Fibroblast of mammary gland (primary cell): Measurements from ENCODE around the gene PHAF1.

Experiments
- DNase-seq: peaks from one replicate; pipeline ENCODE4 v3.0.0-alpha.2; 2010; ENCODE audit warnings: low read depth
- H3K4me3 ChIP-seq: 2 replicates; pipeline ENCODE4 v1.5.1; 2011; ENCODE audit warnings: low read depth, mild to moderate bottlenecking, low read length, moderate library complexity; ENCODE audit not compliant: control insufficient read depth
- TF ChIP-seq, protein P1 (sequence below): conservative IDR thresholded peaks from 2 replicates; pipeline ENCODE4 v1.5.1; 2011; ENCODE audit warnings: low read depth, low read length, inconsistent platforms; ENCODE audit not compliant: control insufficient read depth, insufficient read depth

PHAF1 gene

GRCh38 chr16:67190041-67190440, 80.3 kb downstream of the PHAF1 start, which contains the start of gene EXOC3L1:
Gene EXOC3L1, minus strand, starts transcription at chr16:67190136. Its CDS starts 460 bp downstream, at chr16:67189676.
- DNase-seq, result no peak
- TF ChIP-seq, protein P1, sequence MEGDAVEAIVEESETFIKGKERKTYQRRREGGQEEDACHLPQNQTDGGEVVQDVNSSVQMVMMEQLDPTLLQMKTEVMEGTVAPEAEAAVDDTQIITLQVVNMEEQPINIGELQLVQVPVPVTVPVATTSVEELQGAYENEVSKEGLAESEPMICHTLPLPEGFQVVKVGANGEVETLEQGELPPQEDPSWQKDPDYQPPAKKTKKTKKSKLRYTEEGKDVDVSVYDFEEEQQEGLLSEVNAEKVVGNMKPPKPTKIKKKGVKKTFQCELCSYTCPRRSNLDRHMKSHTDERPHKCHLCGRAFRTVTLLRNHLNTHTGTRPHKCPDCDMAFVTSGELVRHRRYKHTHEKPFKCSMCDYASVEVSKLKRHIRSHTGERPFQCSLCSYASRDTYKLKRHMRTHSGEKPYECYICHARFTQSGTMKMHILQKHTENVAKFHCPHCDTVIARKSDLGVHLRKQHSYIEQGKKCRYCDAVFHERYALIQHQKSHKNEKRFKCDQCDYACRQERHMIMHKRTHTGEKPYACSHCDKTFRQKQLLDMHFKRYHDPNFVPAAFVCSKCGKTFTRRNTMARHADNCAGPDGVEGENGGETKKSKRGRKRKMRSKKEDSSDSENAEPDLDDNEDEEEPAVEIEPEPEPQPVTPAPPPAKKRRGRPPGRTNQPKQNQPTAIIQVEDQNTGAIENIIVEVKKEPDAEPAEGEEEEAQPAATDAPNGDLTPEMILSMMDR, result no peak
- H3K4me3 ChIP-seq, result no peak within 1 kb of the TSS

GRCh38 chr16:67190448-67191399, 81.0 kb downstream of the PHAF1 start:
- DNase-seq, result no peak
- TF ChIP-seq, protein P1, result no peak
- H3K4me3 ChIP-seq, result no peak overlapping the region

DNA sequence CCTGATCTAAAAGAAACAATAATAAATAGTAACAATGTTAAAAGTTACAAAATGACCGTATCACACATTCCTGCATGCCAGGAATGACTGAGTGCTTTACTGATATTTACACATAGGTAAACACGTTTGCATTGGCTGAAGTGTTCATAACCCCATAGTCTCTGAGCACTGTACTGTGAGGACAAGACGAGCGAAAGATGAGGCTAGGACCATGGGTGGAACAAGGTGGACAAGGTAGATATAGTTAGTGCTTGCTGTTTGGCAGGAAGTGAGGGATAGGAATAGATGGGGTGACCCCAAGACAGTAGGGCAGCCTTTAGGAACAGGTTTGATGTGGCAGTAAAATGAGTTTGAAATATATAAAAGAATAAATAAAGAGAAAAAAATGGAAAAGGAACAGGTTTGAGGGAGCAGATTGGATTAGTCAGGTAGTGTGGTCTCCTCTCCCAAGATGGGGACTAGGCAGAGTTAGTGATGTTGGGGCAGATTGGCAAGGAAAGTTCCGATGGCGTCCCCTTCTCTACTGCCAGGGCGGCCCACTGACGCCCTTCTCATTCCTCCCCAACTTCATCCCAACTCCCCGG, 81.8 kb downstream of the PHAF1 start:
- TF ChIP-seq, protein P1, result no peak
- H3K4me3 ChIP-seq, result peak overlapping the region; percentile 40
- no peak for DNase-seq

DNA sequence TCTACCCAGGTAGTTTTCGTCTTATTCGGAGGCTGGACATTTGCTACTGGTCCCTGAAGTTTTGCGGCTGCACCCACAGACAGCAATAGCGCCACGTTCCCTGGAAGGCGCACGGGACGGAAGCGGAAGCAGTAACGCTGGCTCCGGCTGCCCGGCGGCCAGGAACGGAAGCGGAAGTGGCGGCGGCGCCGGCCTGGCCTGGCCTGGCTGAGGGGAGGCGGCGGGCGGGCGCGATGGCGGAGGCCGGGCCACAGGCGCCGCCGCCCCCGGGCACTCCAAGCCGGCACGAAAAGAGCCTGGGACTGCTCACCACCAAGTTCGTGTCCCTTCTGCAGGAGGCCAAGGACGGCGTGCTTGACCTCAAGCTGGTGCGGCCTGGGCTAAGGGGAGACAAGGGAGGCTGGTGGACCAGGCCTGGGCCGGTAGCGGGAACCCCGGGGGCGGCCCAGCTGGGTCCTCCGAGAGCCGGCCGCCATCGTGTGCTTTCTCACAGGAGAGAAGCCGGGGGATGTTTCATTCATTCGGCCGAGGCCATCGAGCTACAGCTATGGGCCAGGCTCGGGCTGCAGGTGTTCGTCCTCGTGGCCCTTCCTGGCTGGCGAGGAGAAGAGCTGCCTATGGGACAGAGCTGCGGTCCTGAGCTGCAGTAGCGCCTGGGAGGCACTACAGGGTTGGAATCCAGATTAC, 82.4 kb downstream of the PHAF1 start, which contains the start of gene E2F4:
TSS of gene E2F4 (plus strand) at position 161 of the 687 bp plus-strand sequence. CDS start at position 234, 73 bp downstream.
- DNase-seq, result peak; percentile 89
- H3K4me3 ChIP-seq, result peak within 1 kb of the TSS; percentile 95
- TF ChIP-seq, protein P1, result no peak

DNA sequence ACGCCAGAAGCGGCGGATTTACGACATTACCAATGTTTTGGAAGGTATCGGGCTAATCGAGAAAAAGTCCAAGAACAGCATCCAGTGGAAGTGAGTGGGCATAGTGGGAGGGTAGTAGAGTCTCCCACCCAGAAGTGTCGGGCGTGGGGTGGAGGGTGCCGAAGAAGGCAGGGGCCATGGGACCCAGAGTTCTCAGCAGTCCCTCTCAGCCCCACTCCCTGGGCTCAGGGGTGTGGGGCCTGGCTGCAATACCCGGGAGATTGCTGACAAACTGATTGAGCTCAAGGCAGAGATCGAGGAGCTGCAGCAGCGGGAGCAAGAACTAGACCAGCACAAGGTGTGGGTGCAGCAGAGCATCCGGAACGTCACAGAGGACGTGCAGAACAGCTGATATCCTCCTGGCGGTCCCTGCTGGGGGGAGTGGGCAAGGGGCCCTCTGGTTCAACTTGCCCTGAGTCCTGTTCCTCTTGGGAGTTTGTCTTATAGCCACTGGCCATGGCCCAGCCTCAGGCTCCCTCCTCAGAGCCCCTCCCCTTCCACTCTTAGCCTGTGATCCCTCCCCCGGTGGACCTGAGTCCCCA, 83.1 kb downstream of the PHAF1 start:
- TF ChIP-seq, protein P1, result no peak
- DNase-seq, result no peak
- H3K4me3 ChIP-seq, result peak overlapping the region; percentile 95

GRCh38 chr16:67193536-67193935, 83.8 kb downstream of the PHAF1 start:
- TF ChIP-seq, protein P1, result no peak
- DNase-seq, result no peak

More at GRCh38 chr16:67193536-67193935, 83.8 kb downstream of the PHAF1 start:
- peak overlapping the region; percentile 95 for H3K4me3 ChIP-seq
